GM18873 (cell line): ENCODE results near the gene H2AZ1.

Source experiments
- ATAC-seq: cut with Tn5 transposase; IDR thresholded peaks from one replicate; pipeline ENCODE4 v1.9.1; 2021; ENCODE audit warnings: mild to moderate bottlenecking, moderate library complexity, moderate number of reproducible peaks; ENCODE audit not compliant: unreplicated experiment, low FRiP score

The H2AZ1 gene

GRCh38 chr4:99946356-99947189 lies 3.5 kb downstream of the H2AZ1 start, which contains the start of gene DNAJB14:
DNAJB14 (minus strand) TSS chr4:99946618; CDS start chr4:99946571, 47 bp downstream.
- peak; percentile 21 for ATAC-seq

DNA sequence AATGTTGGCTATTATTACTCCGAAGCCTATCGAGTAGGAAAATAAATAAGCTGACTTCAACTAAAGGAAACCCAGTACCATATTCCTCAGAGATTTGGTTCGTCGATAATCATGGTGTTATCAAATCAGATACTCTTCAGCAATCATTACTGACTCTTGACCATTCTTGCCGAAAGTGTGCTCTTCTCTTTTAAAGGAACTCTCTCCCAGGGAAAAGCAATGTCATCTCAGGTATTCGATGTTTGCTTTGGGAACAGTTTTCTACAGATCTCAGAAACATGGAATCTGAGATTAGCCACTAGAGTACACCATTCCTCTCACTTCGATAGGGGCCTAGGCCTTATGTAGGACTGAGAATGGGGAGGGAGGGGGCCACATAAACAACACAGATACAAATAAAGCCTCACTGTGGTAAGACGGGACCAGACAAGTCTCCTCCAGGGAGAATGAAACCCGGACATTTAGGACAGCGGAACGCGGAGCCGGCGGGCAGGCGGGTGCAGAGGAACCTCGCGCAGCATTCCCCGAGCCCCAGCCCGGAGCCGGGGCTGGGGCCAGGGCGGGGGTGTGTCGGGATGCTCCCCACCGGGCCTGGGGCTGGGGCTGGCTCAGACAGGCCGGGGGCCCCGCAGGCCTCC lies 4.2 kb downstream of the H2AZ1 start:
- ATAC-seq = no peak

DNA sequence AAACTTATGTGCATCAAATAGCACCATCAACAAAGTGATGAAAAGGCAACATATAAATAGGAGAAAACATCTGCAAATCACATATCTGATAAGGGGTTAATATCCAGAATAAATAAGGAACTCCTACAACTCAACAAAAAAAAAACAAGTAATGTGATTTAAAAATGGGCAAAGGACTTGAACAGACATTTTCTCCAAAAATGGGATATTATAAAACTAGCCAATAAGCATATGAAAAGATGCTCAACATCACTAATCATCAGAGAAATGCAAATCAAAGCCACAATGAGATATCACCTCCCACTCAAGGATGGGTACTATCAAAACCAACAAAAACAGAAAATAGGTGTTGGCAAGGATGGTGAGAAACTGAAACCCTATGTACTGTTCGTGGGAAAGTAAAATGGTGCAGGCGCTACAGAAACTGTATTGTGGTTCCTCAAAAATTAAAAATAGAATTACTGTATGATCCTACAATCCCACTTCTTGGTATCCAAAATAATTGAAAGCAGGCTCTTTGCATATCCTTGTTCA lies 6.1 kb downstream of the H2AZ1 start:
- no peak for ATAC-seq

- ATAC-seq = no peak
Measured at GRCh38 chr4:99938243-99938753, 11.8 kb downstream of the H2AZ1 start.

- ATAC-seq = no peak
Measured at GRCh38 chr4:99934891-99935290, 15.2 kb downstream of the H2AZ1 start.

DNA sequence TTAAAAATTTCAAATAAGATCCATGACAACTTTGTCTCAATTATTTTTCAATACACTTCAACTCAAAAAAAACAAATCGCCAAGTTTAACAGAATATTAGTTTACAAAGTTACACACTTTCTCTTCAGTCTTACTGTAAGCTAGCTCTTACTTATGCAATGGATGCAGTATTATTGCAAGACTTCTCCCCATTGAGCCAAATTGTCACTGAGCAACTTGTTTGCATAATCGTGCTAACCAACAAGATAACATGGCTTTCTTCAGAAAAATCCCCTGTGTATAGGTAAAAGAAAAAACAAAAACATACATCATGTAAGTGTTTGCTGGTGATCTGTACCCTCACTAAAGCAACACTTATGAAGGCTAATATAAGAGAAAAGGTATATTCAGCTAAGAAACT lies 22.5 kb downstream of the H2AZ1 start:
- no peak for ATAC-seq

- no peak for ATAC-seq
Measured at GRCh38 chr4:99921174-99921573, 28.9 kb downstream of the H2AZ1 start.

- ATAC-seq = no peak
Measured at GRCh38 chr4:99918656-99919055, 31.4 kb downstream of the H2AZ1 start.

- ATAC-seq = no peak
Measured at GRCh38 chr4:99917575-99917974, 32.5 kb downstream of the H2AZ1 start.

DNA sequence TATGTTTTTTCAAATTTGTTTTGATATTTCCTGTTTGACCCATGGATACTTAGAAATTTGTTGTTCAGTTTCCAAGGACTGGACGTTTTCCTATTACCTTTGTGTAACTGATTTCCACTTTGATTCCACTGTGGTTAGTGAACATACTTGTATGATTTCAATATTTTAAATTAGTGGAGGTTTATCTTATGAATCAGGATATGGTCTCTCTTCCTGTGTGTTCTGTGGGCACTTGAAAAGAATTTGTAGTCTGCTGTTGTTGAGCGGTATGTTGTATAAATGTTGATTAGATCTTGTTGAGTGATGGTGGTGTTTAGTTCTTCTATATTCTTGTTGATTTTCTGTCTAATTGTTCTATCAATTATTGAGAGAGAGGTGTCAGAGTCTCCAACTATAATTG lies 34.6 kb downstream of the H2AZ1 start:
- no peak for ATAC-seq
